ENCODE measurements around the gene RBP2. TPM values are rescaled to one million over a fixed set of nuclear protein-coding genes. Genes with fewer than 3 reads are reported as not detected.

The RBP2 gene
- total and polyA plus RNA-seq, 4 experiments from 2014 or later = not detected

- CTCF ChIA-PET (ENCODE audit: partially characterized antibody) = no interaction called here
Measured at GRCh38 chr3:139441656-139442055, 34.7 kb downstream of the RBP2 start.

GRCh38 chr3:139440639-139441556 lies 35.4 kb downstream of the RBP2 start:
- Mint-ChIP-seq H3K27me3 (peaks cover 0 to 2% of the 10 kb centered on the region in 2 donors), H3K4me1 (no peaks in the 10 kb centered on the region), H3K4me3 (no peak overlapping the region), H3K36me3 (peaks cover 0 to 5% of the 10 kb centered on the region in 2 donors), H3K9me3 (no peaks in the 10 kb centered on the region), H3K27ac (no peak overlapping the region)
- Histone ChIP-seq H3K4me1 (ENCODE audit: insufficient read depth, low read length) (no peaks in the 10 kb centered on the region), H3K36me3 (ENCODE audit: insufficient read depth, low read length) (no peaks in the 10 kb centered on the region), H3K9me3 (ENCODE audit: control insufficient read depth in 1 of 2, low read length in 2 of 2) (no peaks in the 10 kb centered on the region), H3K27ac (ENCODE audit: low read depth, low read length) (no peak overlapping the region), H3K27me3 (ENCODE audit: insufficient read depth, low read length) (no peaks in the 10 kb centered on the region), H3K4me3 (ENCODE audit: low read length in 2 of 2) (no peak overlapping the region)
- intact Hi-C loops (cut with micrococcal nuclease) = no loop called here
- ChIA-PET CTCF (ENCODE audit: partially characterized antibody) (no interaction called here), POLR2A (ENCODE audit: partially characterized antibody) (no interaction called here)
- no peak for DNase-seq

More at GRCh38 chr3:139441656-139442055, 34.7 kb downstream of the RBP2 start:
- POLR2A ChIA-PET (ENCODE audit: partially characterized antibody) = no interaction called here
- no peaks in the 10 kb centered on the region for H3K4me1 Mint-ChIP-seq
- Histone ChIP-seq H3K9me3 (ENCODE audit: control insufficient read depth in 1 of 2, low read length in 2 of 2) (no peaks in the 10 kb centered on the region), H3K4me3 (ENCODE audit: low read length in 2 of 2) (no peak overlapping the region), H3K36me3 (ENCODE audit: insufficient read depth, low read length) (no peaks in the 10 kb centered on the region), H3K27ac (ENCODE audit: low read depth, low read length) (no peak overlapping the region), H3K4me1 (ENCODE audit: insufficient read depth, low read length) (no peaks in the 10 kb centered on the region), H3K27me3 (ENCODE audit: insufficient read depth, low read length) (no peaks in the 10 kb centered on the region)
- peaks cover 0 to 8% of the 10 kb centered on the region in 2 donors for H3K36me3 Mint-ChIP-seq
- no peak overlapping the region for H3K4me3 Mint-ChIP-seq
- H3K27ac Mint-ChIP-seq = no peak overlapping the region
- intact Hi-C loops (cut with micrococcal nuclease) = no loop called here
- no peaks in the 10 kb centered on the region for H3K9me3 Mint-ChIP-seq
- no peak for DNase-seq
- H3K27me3 Mint-ChIP-seq = peaks cover 0 to 2% of the 10 kb centered on the region in 2 donors

DNA sequence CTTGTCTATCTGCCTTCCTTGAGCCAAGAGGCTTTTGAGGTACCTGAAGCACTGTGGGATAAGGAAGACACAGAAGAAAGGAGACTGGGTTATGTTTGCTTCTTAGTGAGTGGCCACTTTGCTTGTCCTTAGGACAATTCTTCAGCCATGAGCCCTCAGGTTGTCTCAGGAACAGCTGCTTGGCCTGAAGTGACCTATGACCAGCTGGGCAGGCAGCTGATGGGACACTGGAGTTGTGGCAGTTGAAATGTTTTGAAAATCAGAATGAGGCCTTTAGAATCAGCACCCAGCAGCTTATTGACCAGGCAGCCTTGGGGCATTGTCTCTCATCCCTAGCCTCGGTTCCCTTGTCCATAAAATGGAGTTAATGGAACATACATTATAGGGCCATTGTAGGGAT lies 37.0 kb downstream of the RBP2 start:
- Histone ChIP-seq H3K27ac (ENCODE audit: low read depth, low read length) (no peak overlapping the region), H3K27me3 (ENCODE audit: insufficient read depth, low read length) (no peaks in the 10 kb centered on the region), H3K9me3 (ENCODE audit: control insufficient read depth in 1 of 2, low read length in 2 of 2) (no peaks in the 10 kb centered on the region), H3K36me3 (ENCODE audit: insufficient read depth, low read length) (no peaks in the 10 kb centered on the region), H3K4me1 (ENCODE audit: insufficient read depth, low read length) (no peaks in the 10 kb centered on the region), H3K4me3 (ENCODE audit: low read length in 2 of 2) (no peak overlapping the region)
- Mint-ChIP-seq H3K4me3 (no peak overlapping the region), H3K27ac (no peak overlapping the region), H3K4me1 (no peaks in the 10 kb centered on the region), H3K27me3 (peaks cover 0 to 2% of the 10 kb centered on the region in 2 donors), H3K9me3 (no peaks in the 10 kb centered on the region), H3K36me3 (peaks cover 0 to 3% of the 10 kb centered on the region in 2 donors)
- CTCF ChIA-PET (ENCODE audit: partially characterized antibody) = interaction anchor here (1.8 kb wide), 1 partner anchor 12 kb away, joined by 6 read pairs; no protein-coding TSS in a partner anchor
- intact Hi-C loops (cut with micrococcal nuclease) = no loop called here
- no peak for DNase-seq
- POLR2A ChIA-PET (ENCODE audit: partially characterized antibody) = no interaction called here

DNA sequence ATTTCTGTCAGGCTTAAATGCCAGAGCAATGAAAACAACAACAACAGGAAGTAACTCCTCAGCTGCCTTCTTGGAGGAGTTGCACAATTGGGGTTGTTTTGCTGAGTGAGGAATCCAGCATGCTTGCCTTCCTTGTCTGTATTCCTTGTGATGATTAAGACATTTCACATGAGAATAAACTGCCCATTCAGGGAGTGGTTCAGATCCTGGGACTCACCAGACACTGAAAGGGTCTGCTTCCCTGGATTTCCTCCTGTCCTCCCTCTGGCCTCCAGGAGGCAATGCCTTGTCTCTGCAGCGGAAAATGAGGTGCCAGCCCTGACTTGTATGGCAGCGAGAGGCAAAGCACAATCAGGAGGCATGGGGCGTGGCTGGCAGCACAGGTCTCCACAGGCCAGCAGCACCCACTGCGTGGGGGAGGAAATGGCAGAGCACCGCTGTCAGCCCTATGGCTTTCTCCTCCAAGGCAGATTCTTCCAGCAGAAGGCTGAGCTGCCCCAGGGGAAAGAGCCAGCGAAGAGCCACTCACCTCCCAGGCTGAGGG lies 41.5 kb downstream of the RBP2 start:
- H3K36me3 ChIP-seq (ENCODE audit: insufficient read depth, low read length) = no peaks in the 10 kb centered on the region
- Mint-ChIP-seq H3K9me3 (peaks cover 0 to 2% (median 0%) of the 10 kb centered on the region in 8 donors), H3K36me3 (peaks cover 7 to 8% of the 10 kb centered on the region in 2 donors), H3K27ac (no peak overlapping the region), H3K4me3 (no peak overlapping the region), H3K4me1 (no peaks in the 10 kb centered on the region), H3K27me3 (peaks cover 0 to 2% of the 10 kb centered on the region in 2 donors)
- CTCF ChIA-PET (ENCODE audit: partially characterized antibody) = no interaction called here
- no peaks in the 10 kb centered on the region for H3K27me3 ChIP-seq (ENCODE audit: insufficient read depth, low read length)
- no peaks in the 10 kb centered on the region for H3K4me1 ChIP-seq (ENCODE audit: insufficient read depth, low read length)
- POLR2A ChIA-PET (ENCODE audit: partially characterized antibody) = no interaction called here
- no peak for DNase-seq
- intact Hi-C loops (cut with micrococcal nuclease) = no loop called here
- H3K27ac ChIP-seq (ENCODE audit: low read depth, low read length) = no peak overlapping the region
- no peaks in the 10 kb centered on the region for H3K9me3 ChIP-seq (ENCODE audit: control insufficient read depth in 1 of 2, low read length in 2 of 2)
- H3K4me3 ChIP-seq (ENCODE audit: low read length in 2 of 2) = no peak overlapping the region

DNA sequence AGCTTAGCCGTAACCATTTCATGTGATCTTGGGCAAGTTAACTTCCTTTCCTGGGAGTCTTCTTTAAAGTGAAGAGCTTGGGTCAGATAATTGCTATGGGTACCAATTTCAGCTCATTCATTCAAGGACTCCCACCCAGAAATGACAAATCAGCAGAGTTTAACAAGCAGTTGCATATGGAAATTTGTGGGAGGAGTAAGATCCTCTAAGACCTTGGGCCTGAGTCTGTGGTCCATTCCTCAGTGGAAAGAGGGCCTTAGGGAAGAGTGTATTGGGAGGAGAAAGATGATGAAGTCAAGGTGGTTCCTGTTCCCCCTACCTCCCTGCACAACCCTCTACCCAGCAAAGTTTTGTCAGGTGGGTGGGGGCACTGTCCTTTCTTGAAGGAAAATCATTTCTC lies 42.1 kb downstream of the RBP2 start:
- Mint-ChIP-seq H3K4me1 (no peaks in the 10 kb centered on the region), H3K36me3 (peaks cover 7 to 8% of the 10 kb centered on the region in 2 donors), H3K27ac (no peak overlapping the region), H3K27me3 (peaks cover 0 to 2% of the 10 kb centered on the region in 2 donors), H3K9me3 (peaks cover 0 to 2% (median 0%) of the 10 kb centered on the region in 8 donors), H3K4me3 (no peak overlapping the region)
- ChIA-PET POLR2A (ENCODE audit: partially characterized antibody) (no interaction called here), CTCF (ENCODE audit: partially characterized antibody) (no interaction called here)
- Histone ChIP-seq H3K27me3 (ENCODE audit: insufficient read depth, low read length) (no peaks in the 10 kb centered on the region), H3K4me3 (ENCODE audit: low read length in 2 of 2) (no peak overlapping the region), H3K27ac (ENCODE audit: low read depth, low read length) (no peak overlapping the region), H3K9me3 (ENCODE audit: control insufficient read depth in 1 of 2, low read length in 2 of 2) (no peaks in the 10 kb centered on the region), H3K36me3 (ENCODE audit: insufficient read depth, low read length) (no peaks in the 10 kb centered on the region), H3K4me1 (ENCODE audit: insufficient read depth, low read length) (no peaks in the 10 kb centered on the region)
- intact Hi-C loops (cut with micrococcal nuclease) = no loop called here
- no peak for DNase-seq

GRCh38 chr3:139433089-139433488 lies 43.2 kb downstream of the RBP2 start:
- Mint-ChIP-seq H3K27ac (no peak overlapping the region), H3K27me3 (no peaks in the 10 kb centered on the region), H3K9me3 (peaks cover 0 to 2% (median 0%) of the 10 kb centered on the region in 8 donors), H3K4me3 (no peak overlapping the region), H3K36me3 (peaks cover 7 to 8% of the 10 kb centered on the region in 2 donors), H3K4me1 (no peaks in the 10 kb centered on the region)
- Histone ChIP-seq H3K27ac (ENCODE audit: low read depth, low read length) (no peak overlapping the region), H3K36me3 (ENCODE audit: insufficient read depth, low read length) (no peaks in the 10 kb centered on the region), H3K4me3 (ENCODE audit: low read length in 2 of 2) (no peak overlapping the region), H3K4me1 (ENCODE audit: insufficient read depth, low read length) (no peaks in the 10 kb centered on the region), H3K9me3 (ENCODE audit: control insufficient read depth in 1 of 2, low read length in 2 of 2) (no peaks in the 10 kb centered on the region), H3K27me3 (ENCODE audit: insufficient read depth, low read length) (no peaks in the 10 kb centered on the region)
- no peak for DNase-seq
- ChIA-PET CTCF (ENCODE audit: partially characterized antibody) (no interaction called here), POLR2A (ENCODE audit: partially characterized antibody) (no interaction called here)
- intact Hi-C loops (cut with micrococcal nuclease) = no loop called here

GRCh38 chr3:139430493-139430892 lies 45.8 kb downstream of the RBP2 start:
- intact Hi-C loops (cut with micrococcal nuclease) = no loop called here
- Histone ChIP-seq H3K27me3 (ENCODE audit: insufficient read depth, low read length) (no peaks in the 10 kb centered on the region), H3K4me1 (ENCODE audit: insufficient read depth, low read length) (no peaks in the 10 kb centered on the region), H3K4me3 (ENCODE audit: low read length in 2 of 2) (no peak overlapping the region), H3K36me3 (ENCODE audit: insufficient read depth, low read length) (no peaks in the 10 kb centered on the region), H3K27ac (ENCODE audit: low read depth, low read length) (no peak overlapping the region), H3K9me3 (ENCODE audit: control insufficient read depth in 1 of 2, low read length in 2 of 2) (no peaks in the 10 kb centered on the region)
- Mint-ChIP-seq H3K36me3 (peaks cover 7 to 8% of the 10 kb centered on the region in 2 donors), H3K4me3 (no peak overlapping the region), H3K27ac (no peak overlapping the region), H3K27me3 (no peaks in the 10 kb centered on the region), H3K9me3 (peaks cover 0 to 2% (median 0%) of the 10 kb centered on the region in 8 donors), H3K4me1 (peaks cover 0 to 3% (median 0%) of the 10 kb centered on the region in 4 donors)
- CTCF ChIA-PET (ENCODE audit: partially characterized antibody) = no interaction called here
- DNase-seq = no peak
- POLR2A ChIA-PET (ENCODE audit: partially characterized antibody) = no interaction called here

All from CD4-positive, alpha-beta memory T cell (primary cell).